ENCODE results near the gene PPFIBP2.
A peak's percentile ranks its signal among the peaks of the same experiment; 100 is the strongest.

PPFIBP2 gene

DNA sequence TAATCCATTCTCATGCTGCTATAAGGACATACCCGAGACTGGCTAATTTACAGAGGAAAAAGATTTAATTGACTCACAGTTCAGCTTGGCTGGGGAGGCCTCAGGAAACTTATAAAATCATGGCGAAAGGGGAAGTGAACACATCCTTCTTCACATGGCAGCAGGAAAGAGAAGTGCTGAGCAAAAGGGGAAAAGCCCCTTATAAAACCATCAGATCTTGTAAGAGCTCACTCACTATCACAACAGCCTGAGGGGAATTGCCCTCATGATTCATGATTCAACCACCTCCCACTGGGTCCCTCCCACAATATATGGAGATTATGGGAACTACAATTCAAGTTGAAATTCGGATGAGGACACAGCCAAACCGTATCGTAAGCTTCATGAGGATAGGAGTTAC is 163.3 kb downstream of the PPFIBP2 start:
- no peak overlapping the region for H2AFZ ChIP-seq (ENCODE audit: low read length, unreplicated experiment)
- no peaks in the 10 kb centered on the region for H3K79me2 ChIP-seq (ENCODE audit: control insufficient read depth, insufficient read depth, low read length, unreplicated experiment)
- H3K4me1 ChIP-seq (ENCODE audit: control insufficient read depth, insufficient read depth, low read length, unreplicated experiment) = no peaks in the 10 kb centered on the region
- no peak overlapping the region for H3K27ac ChIP-seq (ENCODE audit: low read depth, low read length)
- H3K36me3 ChIP-seq (ENCODE audit: insufficient read depth, low read length) = no peaks in the 10 kb centered on the region
- peaks cover 75% of the 10 kb centered on the region for H3K27me3 ChIP-seq (ENCODE audit: insufficient read depth, low read length)
- H3K4me3 ChIP-seq (ENCODE audit: low read depth, low read length) = no peak overlapping the region

DNA sequence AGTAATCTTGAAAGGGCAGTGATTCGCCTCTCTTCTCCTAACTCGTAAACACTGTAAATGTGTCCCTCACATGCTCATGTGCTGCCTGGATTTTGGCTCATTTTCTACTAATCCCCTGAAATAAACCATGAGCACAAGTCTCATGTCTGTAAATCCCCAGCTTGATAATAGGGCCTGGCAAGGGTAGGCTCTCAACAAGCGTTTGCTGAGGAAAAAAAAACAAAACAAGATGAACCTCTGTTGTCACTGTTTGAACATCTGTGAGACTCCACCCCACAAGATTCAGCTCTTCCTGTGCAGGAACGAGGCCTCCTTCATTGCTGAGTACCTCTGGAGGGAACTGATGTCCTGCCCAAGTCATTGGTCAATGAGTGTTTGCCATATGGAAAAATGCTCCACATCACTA is 164.0 kb downstream of the PPFIBP2 start:
- no peaks in the 10 kb centered on the region for H3K36me3 ChIP-seq (ENCODE audit: insufficient read depth, low read length)
- H3K4me3 ChIP-seq (ENCODE audit: low read depth, low read length) = no peak overlapping the region
- H3K27me3 ChIP-seq (ENCODE audit: insufficient read depth, low read length) = peaks cover 77% of the 10 kb centered on the region
- H3K27ac ChIP-seq (ENCODE audit: low read depth, low read length) = no peak overlapping the region
- H3K79me2 ChIP-seq (ENCODE audit: control insufficient read depth, insufficient read depth, low read length, unreplicated experiment) = no peaks in the 10 kb centered on the region
- H3K4me1 ChIP-seq (ENCODE audit: control insufficient read depth, insufficient read depth, low read length, unreplicated experiment) = no peaks in the 10 kb centered on the region
- no peak overlapping the region for H2AFZ ChIP-seq (ENCODE audit: low read length, unreplicated experiment)

DNA sequence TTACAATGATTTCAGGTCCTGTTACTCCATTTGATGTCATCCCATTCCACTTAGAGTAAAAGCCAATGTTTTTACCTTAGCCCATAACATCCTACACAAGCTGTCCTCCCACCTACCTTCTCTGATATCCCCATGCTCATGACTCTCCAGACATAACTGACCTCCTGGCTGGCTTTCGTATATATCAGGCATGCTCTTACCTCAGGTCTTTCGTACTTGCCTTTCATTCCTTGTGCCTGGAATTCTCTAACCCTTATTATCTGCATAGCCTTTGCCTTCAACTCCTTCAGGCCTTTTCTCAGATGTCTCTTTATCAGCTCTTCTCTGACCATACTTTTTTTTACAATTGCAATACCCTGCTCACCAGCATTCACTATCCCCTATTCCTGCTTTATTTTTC is 169.8 kb downstream of the PPFIBP2 start:
- no peaks in the 10 kb centered on the region for H3K4me1 ChIP-seq (ENCODE audit: control insufficient read depth, insufficient read depth, low read length, unreplicated experiment)
- H3K36me3 ChIP-seq (ENCODE audit: insufficient read depth, low read length) = no peaks in the 10 kb centered on the region
- no peaks in the 10 kb centered on the region for H3K79me2 ChIP-seq (ENCODE audit: control insufficient read depth, insufficient read depth, low read length, unreplicated experiment)
- H3K27me3 ChIP-seq (ENCODE audit: insufficient read depth, low read length) = peaks cover 77% of the 10 kb centered on the region
- no peak overlapping the region for H2AFZ ChIP-seq (ENCODE audit: low read length, unreplicated experiment)
- no peak overlapping the region for H3K27ac ChIP-seq (ENCODE audit: low read depth, low read length)
- no peak overlapping the region for H3K4me3 ChIP-seq (ENCODE audit: low read depth, low read length)

DNA sequence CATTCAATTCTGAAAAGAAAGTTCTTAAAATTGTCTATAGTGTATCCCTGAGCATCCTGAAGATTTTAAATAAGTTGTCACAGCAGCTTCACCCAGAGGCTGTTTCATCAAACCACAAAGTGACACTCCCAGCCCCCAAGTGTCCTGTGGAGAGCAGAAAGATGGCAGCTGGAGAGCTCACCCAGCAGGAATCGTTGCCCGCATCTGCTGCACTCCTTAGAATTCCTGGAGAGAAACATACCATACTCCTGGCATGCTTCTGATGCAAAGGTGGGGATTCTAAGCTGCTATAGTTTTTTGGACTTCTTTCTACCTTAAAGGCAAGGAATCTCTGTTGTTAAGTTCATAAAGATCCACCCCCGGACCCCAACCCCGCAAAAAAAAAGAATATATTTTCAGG is 173.0 kb downstream of the PPFIBP2 start:
- Histone ChIP-seq H2AFZ (ENCODE audit: low read length, unreplicated experiment) (no peak overlapping the region), H3K79me2 (ENCODE audit: control insufficient read depth, insufficient read depth, low read length, unreplicated experiment) (no peaks in the 10 kb centered on the region), H3K4me3 (ENCODE audit: low read depth, low read length) (no peak overlapping the region), H3K27me3 (ENCODE audit: insufficient read depth, low read length) (peaks cover 80% of the 10 kb centered on the region), H3K36me3 (ENCODE audit: insufficient read depth, low read length) (no peaks in the 10 kb centered on the region), H3K4me1 (ENCODE audit: control insufficient read depth, insufficient read depth, low read length, unreplicated experiment) (no peaks in the 10 kb centered on the region), H3K27ac (ENCODE audit: low read depth, low read length) (no peak overlapping the region)

DNA sequence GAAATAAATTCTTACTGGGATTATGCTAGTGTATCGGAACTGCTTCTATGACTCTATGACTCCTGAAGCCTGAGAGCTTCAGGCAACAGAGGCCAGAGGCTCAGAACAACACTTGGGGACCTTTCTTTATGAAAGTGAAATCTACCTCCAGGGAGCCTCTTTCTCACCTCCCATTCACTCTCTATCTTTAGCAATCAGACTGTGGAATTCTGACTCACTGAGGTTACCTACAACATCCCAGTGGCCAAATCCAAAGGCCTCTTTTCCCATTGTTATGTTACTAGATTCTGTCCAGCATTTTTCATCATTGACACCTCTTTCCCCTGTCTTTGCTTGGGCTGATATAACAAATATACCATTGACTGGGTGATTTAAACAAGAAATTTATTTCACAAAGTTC is 173.6 kb downstream of the PPFIBP2 start:
- no peaks in the 10 kb centered on the region for H3K79me2 ChIP-seq (ENCODE audit: control insufficient read depth, insufficient read depth, low read length, unreplicated experiment)
- H2AFZ ChIP-seq (ENCODE audit: low read length, unreplicated experiment) = no peak overlapping the region
- H3K27me3 ChIP-seq (ENCODE audit: insufficient read depth, low read length) = peaks cover 80% of the 10 kb centered on the region
- H3K36me3 ChIP-seq (ENCODE audit: insufficient read depth, low read length) = no peaks in the 10 kb centered on the region
- H3K27ac ChIP-seq (ENCODE audit: low read depth, low read length) = no peak overlapping the region
- H3K4me1 ChIP-seq (ENCODE audit: control insufficient read depth, insufficient read depth, low read length, unreplicated experiment) = no peaks in the 10 kb centered on the region
- H3K4me3 ChIP-seq (ENCODE audit: low read depth, low read length) = no peak overlapping the region

DNA sequence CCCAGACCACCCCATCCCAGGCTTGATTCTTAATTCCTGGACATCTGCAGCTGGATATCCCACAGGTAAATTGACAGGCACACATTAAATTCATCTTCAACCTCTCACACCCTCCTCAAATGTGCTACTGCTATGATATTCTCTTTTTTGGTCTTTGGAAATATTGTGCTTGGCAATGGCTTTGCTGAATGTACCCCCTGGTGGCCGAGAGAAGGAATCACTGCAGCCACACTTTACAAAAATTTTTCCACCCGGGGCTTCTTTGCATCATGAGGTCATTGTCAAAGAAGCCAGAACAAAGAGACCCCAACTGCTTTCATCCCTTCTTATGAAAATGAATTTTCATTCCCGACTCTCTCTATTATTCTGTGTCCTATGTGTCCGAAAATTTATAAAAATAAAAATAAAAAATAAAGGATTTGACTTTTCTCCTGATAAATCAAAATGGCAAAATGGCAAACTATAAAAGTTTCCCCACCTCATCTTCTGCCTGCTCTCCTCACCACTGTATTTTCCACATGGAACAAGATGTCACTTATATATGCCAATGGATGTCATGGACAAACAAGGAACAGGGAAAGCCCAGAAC is 174.5 kb downstream of the PPFIBP2 start:
- Histone ChIP-seq H3K27me3 (ENCODE audit: insufficient read depth, low read length) (peaks cover 80% of the 10 kb centered on the region), H3K4me3 (ENCODE audit: low read depth, low read length) (no peak overlapping the region), H3K27ac (ENCODE audit: low read depth, low read length) (no peak overlapping the region), H3K36me3 (ENCODE audit: insufficient read depth, low read length) (no peaks in the 10 kb centered on the region), H2AFZ (ENCODE audit: low read length, unreplicated experiment) (no peak overlapping the region), H3K79me2 (ENCODE audit: control insufficient read depth, insufficient read depth, low read length, unreplicated experiment) (no peaks in the 10 kb centered on the region), H3K4me1 (ENCODE audit: control insufficient read depth, insufficient read depth, low read length, unreplicated experiment) (no peaks in the 10 kb centered on the region)

DNA sequence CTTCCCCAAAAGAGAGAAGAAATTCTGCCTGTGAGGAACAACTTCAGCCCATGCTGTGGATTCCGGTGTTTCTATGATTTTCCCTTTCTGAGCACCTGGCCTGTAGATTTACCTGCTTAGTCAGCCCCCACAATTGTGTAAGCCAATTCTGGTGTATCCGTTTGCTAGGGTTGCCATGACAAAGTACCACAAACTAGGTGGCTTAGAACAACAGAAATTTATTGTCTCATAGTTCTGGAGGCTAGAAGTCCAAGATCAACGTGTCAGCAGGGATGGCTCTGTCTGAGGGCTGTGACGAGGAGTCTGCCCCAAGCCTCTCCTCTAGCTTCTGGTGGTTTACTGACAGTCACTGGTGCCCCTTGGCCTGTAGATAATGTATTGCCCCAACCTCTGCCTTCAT is 175.4 kb downstream of the PPFIBP2 start:
- H2AFZ ChIP-seq (ENCODE audit: low read length, unreplicated experiment) = no peak overlapping the region
- no peaks in the 10 kb centered on the region for H3K36me3 ChIP-seq (ENCODE audit: insufficient read depth, low read length)
- H3K27me3 ChIP-seq (ENCODE audit: insufficient read depth, low read length) = peaks cover 84% of the 10 kb centered on the region
- H3K4me3 ChIP-seq (ENCODE audit: low read depth, low read length) = no peak overlapping the region
- H3K27ac ChIP-seq (ENCODE audit: low read depth, low read length) = no peak overlapping the region
- H3K79me2 ChIP-seq (ENCODE audit: control insufficient read depth, insufficient read depth, low read length, unreplicated experiment) = no peaks in the 10 kb centered on the region
- no peaks in the 10 kb centered on the region for H3K4me1 ChIP-seq (ENCODE audit: control insufficient read depth, insufficient read depth, low read length, unreplicated experiment)

DNA sequence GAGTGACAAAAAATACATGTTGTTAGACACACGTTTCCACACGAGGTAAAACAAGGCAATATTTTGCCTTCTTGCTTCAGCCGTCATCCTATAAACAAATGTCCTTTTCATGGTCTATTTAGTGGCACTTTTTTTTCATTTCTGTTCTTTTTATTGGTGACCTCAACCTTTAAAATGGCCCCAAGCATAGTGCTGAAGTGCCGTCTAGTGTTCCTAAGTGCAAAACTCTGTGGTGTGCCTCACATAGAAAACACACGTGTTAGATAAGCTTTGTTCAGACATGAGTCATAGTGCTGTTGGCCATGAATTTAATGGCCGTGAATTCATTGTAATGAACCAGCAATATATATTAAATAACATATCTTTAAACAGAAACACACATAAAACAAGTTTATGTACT is 176.8 kb downstream of the PPFIBP2 start:
- peaks cover 72% of the 10 kb centered on the region for H3K27me3 ChIP-seq (ENCODE audit: insufficient read depth, low read length)
- H3K36me3 ChIP-seq (ENCODE audit: insufficient read depth, low read length) = no peaks in the 10 kb centered on the region
- no peak overlapping the region for H3K4me3 ChIP-seq (ENCODE audit: low read depth, low read length)
- H3K79me2 ChIP-seq (ENCODE audit: control insufficient read depth, insufficient read depth, low read length, unreplicated experiment) = no peaks in the 10 kb centered on the region
- no peaks in the 10 kb centered on the region for H3K4me1 ChIP-seq (ENCODE audit: control insufficient read depth, insufficient read depth, low read length, unreplicated experiment)
- H3K27ac ChIP-seq (ENCODE audit: low read depth, low read length) = no peak overlapping the region
- no peak overlapping the region for H2AFZ ChIP-seq (ENCODE audit: low read length, unreplicated experiment)

DNA sequence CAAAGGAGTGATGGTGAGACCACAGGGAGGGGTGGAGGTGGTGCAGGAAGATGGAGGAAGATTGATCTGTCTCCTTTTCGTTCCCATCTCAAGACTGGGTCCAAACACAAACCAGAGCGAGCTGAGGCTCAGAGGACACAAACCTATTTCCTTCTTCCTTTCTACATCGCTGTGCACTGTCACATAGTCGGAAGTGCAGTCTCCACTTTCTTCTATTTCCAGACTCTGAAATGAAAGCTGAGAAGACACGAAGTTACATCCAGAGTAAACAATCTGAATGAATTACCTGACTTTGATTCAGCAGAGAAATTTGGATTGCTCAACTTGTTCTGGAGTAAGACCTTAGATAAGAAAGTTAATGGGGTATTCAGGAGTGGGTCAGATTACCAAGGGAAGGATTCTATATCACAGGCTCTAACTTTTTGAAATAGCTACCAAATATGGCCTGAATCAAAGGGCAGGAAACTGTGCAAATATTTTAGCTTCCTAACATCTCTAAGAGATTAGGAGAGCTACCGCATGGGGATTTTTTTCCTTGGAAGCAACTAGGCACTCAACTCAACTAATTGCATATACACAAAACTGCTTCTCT is 178.1 kb downstream of the PPFIBP2 start:
- Histone ChIP-seq H3K27ac (ENCODE audit: low read depth, low read length) (no peak overlapping the region), H2AFZ (ENCODE audit: low read length, unreplicated experiment) (no peak overlapping the region), H3K36me3 (ENCODE audit: insufficient read depth, low read length) (no peaks in the 10 kb centered on the region), H3K27me3 (ENCODE audit: insufficient read depth, low read length) (peaks cover 60% of the 10 kb centered on the region), H3K4me3 (ENCODE audit: low read depth, low read length) (no peak overlapping the region), H3K79me2 (ENCODE audit: control insufficient read depth, insufficient read depth, low read length, unreplicated experiment) (no peaks in the 10 kb centered on the region), H3K4me1 (ENCODE audit: control insufficient read depth, insufficient read depth, low read length, unreplicated experiment) (no peaks in the 10 kb centered on the region)

DNA sequence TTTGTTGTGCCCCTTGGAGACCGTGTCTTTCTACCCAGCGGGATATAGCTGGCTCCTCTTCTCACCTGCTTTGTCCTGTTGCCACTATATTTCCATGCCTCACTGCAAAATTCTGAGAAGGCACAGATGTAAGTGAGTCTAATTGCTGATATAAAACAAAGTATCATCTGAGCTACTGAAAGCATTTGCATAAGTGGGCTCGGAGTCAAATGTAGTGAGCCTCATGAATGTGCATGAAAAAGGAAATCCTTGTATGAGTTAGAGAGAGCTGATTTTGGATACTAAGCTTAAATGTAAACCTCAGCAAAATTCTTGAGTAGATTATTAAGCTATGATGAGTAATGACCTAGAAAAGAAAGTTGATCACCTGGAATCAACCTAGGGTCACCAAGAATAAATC is 178.6 kb downstream of the PPFIBP2 start:
- H3K79me2 ChIP-seq (ENCODE audit: control insufficient read depth, insufficient read depth, low read length, unreplicated experiment) = no peaks in the 10 kb centered on the region
- no peak overlapping the region for H3K27ac ChIP-seq (ENCODE audit: low read depth, low read length)
- H3K4me1 ChIP-seq (ENCODE audit: control insufficient read depth, insufficient read depth, low read length, unreplicated experiment) = no peaks in the 10 kb centered on the region
- no peaks in the 10 kb centered on the region for H3K36me3 ChIP-seq (ENCODE audit: insufficient read depth, low read length)
- H3K27me3 ChIP-seq (ENCODE audit: insufficient read depth, low read length) = peaks cover 58% of the 10 kb centered on the region
- H3K4me3 ChIP-seq (ENCODE audit: low read depth, low read length) = no peak overlapping the region
- no peak overlapping the region for H2AFZ ChIP-seq (ENCODE audit: low read length, unreplicated experiment)

DNA sequence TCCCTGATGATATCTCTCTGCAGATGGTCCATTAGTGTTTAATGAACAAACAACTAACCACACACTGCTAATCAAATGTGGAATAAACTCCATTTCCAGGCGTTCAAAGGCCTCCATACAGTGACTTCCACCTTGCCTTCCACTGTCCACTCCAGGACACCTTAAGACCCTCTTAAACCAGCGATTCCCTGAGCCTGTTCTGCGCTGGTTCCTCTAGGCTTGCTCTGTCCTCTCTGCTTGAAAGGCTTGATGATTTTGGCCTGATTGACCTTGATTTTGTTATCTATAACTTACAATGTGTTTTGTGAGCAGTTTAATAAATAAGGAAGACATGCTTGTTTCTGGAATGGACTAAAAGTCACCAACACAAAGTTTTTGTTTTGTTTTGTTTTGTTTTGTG is 180.4 kb downstream of the PPFIBP2 start:
- Histone ChIP-seq H3K27ac (ENCODE audit: low read depth, low read length) (no peak overlapping the region), H2AFZ (ENCODE audit: low read length, unreplicated experiment) (peak overlapping the region; percentile 31), H3K4me3 (ENCODE audit: low read depth, low read length) (peak overlapping the region; percentile 52), H3K27me3 (ENCODE audit: insufficient read depth, low read length) (peaks cover 57% of the 10 kb centered on the region), H3K36me3 (ENCODE audit: insufficient read depth, low read length) (no peaks in the 10 kb centered on the region), H3K4me1 (ENCODE audit: control insufficient read depth, insufficient read depth, low read length, unreplicated experiment) (no peaks in the 10 kb centered on the region), H3K79me2 (ENCODE audit: control insufficient read depth, insufficient read depth, low read length, unreplicated experiment) (no peaks in the 10 kb centered on the region)

All from ACC112 (cell line).